Colonic mucosa (tissue), 4 donors: ENCODE results near the gene NUDT14. TPM values are rescaled to one million over a fixed set of nuclear protein-coding genes. Genes with fewer than 3 reads are reported as not detected.

ENCODE experiments used
- DNase-seq: peaks from one replicate; pipeline ENCODE4 v3.0.0-alpha.2; 2020
- H3K27ac ChIP-seq: fragments of 200-600 bp; one replicate; pipeline ENCODE4 v1.8.0; 2021
- H3K27me3 ChIP-seq: fragments of 200-600 bp; one replicate; pipeline ENCODE4 v1.8.0; 2021
- H3K36me3 ChIP-seq: fragments of 200-600 bp; one replicate; pipeline ENCODE4 v1.8.0; 2021
- H3K4me1 ChIP-seq: fragments of 200-600 bp; one replicate; pipeline ENCODE4 v1.8.0; 2021; ENCODE audit warnings: mild to moderate bottlenecking
- H3K4me3 ChIP-seq: fragments of 200-600 bp; one replicate; pipeline ENCODE4 v1.8.0; 2021
- H3K9ac ChIP-seq, 2 donors: one replicate each; pipeline ENCODE4 v1.7.0; 2013; ENCODE audit warnings: control low read depth in 2 of 2, low read depth in 2 of 2, low read length in 2 of 2
- H3K9me3 ChIP-seq: fragments of 200-600 bp; one replicate; pipeline ENCODE4 v1.8.0; 2021
- CTCF ChIP-seq: fragments of 200-600 bp; IDR thresholded peaks from one replicate; pipeline ENCODE4 v1.8.0; 2022; ENCODE audit warnings: antibody characterized with exemption, mild to moderate bottlenecking
- intact Hi-C: fragments of 100-400 bp; cut with DNase I; formaldehyde crosslinking; loops from one replicate; pipeline ENCODE4 v1.14.1; 2022
- total RNA-seq, 2 donors: library from RNA; stranded (reverse); fragmentation: NEBNext Ultra II Directional in 1 of 2; extraction: Animal tissue kit (Norgen Biotek cat#: 25700) in 1 of 2; gene quantifications; one replicate each; pipeline ENCODE4 v1.2.1, GENCODE V29; 2021
- donor health status: healthy.
- donor health status: DM: no; HTN: no; CAD: no.
- donor health status: DM: no; HTN: no; CAD: no.

The NUDT14 gene
- total RNA-seq, 2 donors from 2014 or later: 40.8 to 46.0 TPM

- Histone ChIP-seq H3K4me1 (no peaks in the 10 kb centered on the region), H3K9me3 (no peaks in the 10 kb centered on the region), H3K27me3 (peaks cover 42% of the 10 kb centered on the region), H3K4me3 (no peak overlapping the region), H3K36me3 (no peaks in the 10 kb centered on the region), H3K9ac (peak overlapping the region in 1 of 2 donors; percentile 12), H3K27ac (no peak overlapping the region)
- intact Hi-C loops: no loop called here
- TF ChIP-seq CTCF: no peak
- no peak for DNase-seq
Measured at GRCh38 chr14:105196265-105196960, 15.3 kb upstream of the NUDT14 start.

- Histone ChIP-seq H3K4me1 (no peaks in the 10 kb centered on the region), H3K9ac (peak overlapping the region in 1 of 2 donors; percentile 12), H3K9me3 (no peaks in the 10 kb centered on the region), H3K27me3 (peaks cover 35% of the 10 kb centered on the region), H3K36me3 (no peaks in the 10 kb centered on the region), H3K27ac (no peak overlapping the region), H3K4me3 (no peak overlapping the region)
- no peak for DNase-seq
- intact Hi-C loops: no loop called here
- no peak for TF ChIP-seq CTCF
Measured at GRCh38 chr14:105195522-105196264, 14.6 kb upstream of the NUDT14 start.

DNA sequence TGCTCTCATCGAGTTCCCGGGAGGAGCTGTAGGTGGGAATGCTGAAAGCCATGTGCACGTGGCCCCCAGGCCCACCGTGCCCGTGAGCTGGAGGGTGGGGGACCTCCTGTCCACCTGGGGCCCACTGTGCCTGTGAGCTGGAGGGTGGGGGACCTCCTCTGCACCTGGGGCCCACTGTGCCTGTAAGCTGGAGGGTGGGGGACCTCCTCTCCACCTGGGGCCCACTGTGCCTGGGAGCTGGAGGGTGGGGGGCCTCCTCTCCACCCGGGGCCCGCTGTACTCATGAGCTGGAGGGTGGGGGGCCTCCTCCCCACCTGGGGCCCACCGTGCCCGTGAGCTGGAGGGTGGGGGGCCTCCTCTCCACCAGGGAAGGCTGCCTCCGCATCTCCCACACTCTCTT lies 13.9 kb upstream of the NUDT14 start:
- no peak for DNase-seq
- H3K27ac ChIP-seq: no peak overlapping the region
- intact Hi-C loops: no loop called here
- no peaks in the 10 kb centered on the region for H3K4me1 ChIP-seq
- no peaks in the 10 kb centered on the region for H3K9me3 ChIP-seq
- no peaks in the 10 kb centered on the region for H3K36me3 ChIP-seq
- no peak overlapping the region for H3K9ac ChIP-seq
- TF ChIP-seq CTCF: no peak
- no peak overlapping the region for H3K4me3 ChIP-seq
- H3K27me3 ChIP-seq: peaks cover 32% of the 10 kb centered on the region

- Histone ChIP-seq H3K4me1 (no peaks in the 10 kb centered on the region), H3K36me3 (no peaks in the 10 kb centered on the region), H3K4me3 (no peak overlapping the region), H3K9me3 (no peaks in the 10 kb centered on the region), H3K9ac (no peak overlapping the region), H3K27me3 (peaks cover 30% of the 10 kb centered on the region), H3K27ac (no peak overlapping the region)
- intact Hi-C loops: no loop called here
- no peak for TF ChIP-seq CTCF
- no peak for DNase-seq
Measured at GRCh38 chr14:105193916-105194782, 13.0 kb upstream of the NUDT14 start.
